ENCODE data around the gene ZBED1. TPM values are rescaled to one million over a fixed set of nuclear protein-coding genes. Genes with fewer than 3 reads are reported as not detected.

The ZBED1 gene
- total and polyA plus RNA-seq, 2 donors (not counting 3 experiments of a cell fraction or from before 2014, with no cell fraction given): 24.6 to 46.5 TPM

GRCh38 chrX:2517055-2517454 lies 16.3 kb upstream of the ZBED1 start:
- H3K4me2 ChIP-seq (ENCODE audit: insufficient read depth, low read length): no peak overlapping the region
- CTCF ChIA-PET: no interaction called here
- H3K9ac ChIP-seq (replicated peaks; ENCODE audit: extremely low read depth, insufficient read depth, low read length): no peak overlapping the region
- dilution Hi-C loops (cut with MboI; ENCODE audit: extremely low pct_ligation_motif_present, low sequenced_read_pairs): no loop called here
- H3K79me2 ChIP-seq (ENCODE audit: control insufficient read depth, insufficient read depth, low read length): no peaks in the 10 kb centered on the region
- no peak for TF ChIP-seq POLR2A (IDR thresholded peaks at IDR 0.05; ENCODE audit: low read depth, low read length)
- no peak for TF ChIP-seq CTCF (IDR thresholded peaks at IDR 0.05; ENCODE audit: extremely low read depth in 1 of 2, insufficient read depth in 1 of 2, low read depth in 1 of 2, low read length in 2 of 2)
- no peak for TF ChIP-seq MAX (IDR thresholded peaks at IDR 0.05; ENCODE audit: insufficient read depth, insufficient read length)
- no peak for TF ChIP-seq POLR2AphosphoS5 (IDR thresholded peaks at IDR 0.05; ENCODE audit: insufficient read depth, low read depth, low read length)
- no peaks in the 10 kb centered on the region for H3K4me1 ChIP-seq (ENCODE audit: control insufficient read depth, extremely low read depth, insufficient read depth, low read length)
- H3K9me1 ChIP-seq (replicated peaks; ENCODE audit: control insufficient read depth, extremely low read depth, insufficient read depth, low read length): no peaks in the 10 kb centered on the region
- BruUV-seq (replicated peaks): no TSS peak
- H3K9me3 ChIP-seq (replicated peaks; ENCODE audit: control insufficient read depth, insufficient read depth, low read length): no peaks in the 10 kb centered on the region
- intact Hi-C loops (cut with micrococcal nuclease): no loop called here
- H3K4me3 ChIP-seq (replicated peaks in 1 of 3; ENCODE audit: insufficient read depth in 1 of 3, low read depth in 1 of 3, low read length in 3 of 3): no peak overlapping the region
- H3K27ac ChIP-seq (ENCODE audit: insufficient read depth, low read depth, low read length): no peak overlapping the region
- FAIRE-seq: no peak
- H4K20me1 ChIP-seq (replicated peaks; ENCODE audit: control insufficient read depth, extremely low read depth, insufficient read depth, low read length): no peaks in the 10 kb centered on the region
- POLR2A ChIA-PET: no interaction called here
- no peaks in the 10 kb centered on the region for H3K27me3 ChIP-seq (ENCODE audit: control insufficient read depth in 2 of 2, insufficient read depth in 2 of 2, low read length in 2 of 2)
- no peak for DNase-seq (ENCODE audit: low read depth, low spot score)
- H3K36me3 ChIP-seq (ENCODE audit: control insufficient read depth in 2 of 2, extremely low read depth in 1 of 2, insufficient read depth in 2 of 2, low read length in 2 of 2): no peaks in the 10 kb centered on the region
- H2AFZ ChIP-seq (ENCODE audit: low read depth, low read length): no peak overlapping the region

GRCh38 chrX:2516623-2517022 lies 15.8 kb upstream of the ZBED1 start:
- no peak overlapping the region for H3K9ac ChIP-seq (replicated peaks; ENCODE audit: extremely low read depth, insufficient read depth, low read length)
- H3K27me3 ChIP-seq (ENCODE audit: control insufficient read depth in 2 of 2, insufficient read depth in 2 of 2, low read length in 2 of 2): no peaks in the 10 kb centered on the region
- H3K4me3 ChIP-seq (replicated peaks in 1 of 3; ENCODE audit: insufficient read depth in 1 of 3, low read depth in 1 of 3, low read length in 3 of 3): no peak overlapping the region
- H4K20me1 ChIP-seq (replicated peaks; ENCODE audit: control insufficient read depth, extremely low read depth, insufficient read depth, low read length): no peaks in the 10 kb centered on the region
- no peak overlapping the region for H3K4me2 ChIP-seq (ENCODE audit: insufficient read depth, low read length)
- H3K4me1 ChIP-seq (ENCODE audit: control insufficient read depth, extremely low read depth, insufficient read depth, low read length): no peaks in the 10 kb centered on the region
- no TSS peak for BruUV-seq (replicated peaks)
- no peaks in the 10 kb centered on the region for H3K9me1 ChIP-seq (replicated peaks; ENCODE audit: control insufficient read depth, extremely low read depth, insufficient read depth, low read length)
- no peak overlapping the region for H2AFZ ChIP-seq (ENCODE audit: low read depth, low read length)
- H3K27ac ChIP-seq (ENCODE audit: insufficient read depth, low read depth, low read length): no peak overlapping the region
- H3K9me3 ChIP-seq (replicated peaks; ENCODE audit: control insufficient read depth, insufficient read depth, low read length): no peaks in the 10 kb centered on the region
- H3K79me2 ChIP-seq (ENCODE audit: control insufficient read depth, insufficient read depth, low read length): no peaks in the 10 kb centered on the region
- FAIRE-seq: no peak
- ChIA-PET POLR2A (no interaction called here), CTCF (no interaction called here)
- intact Hi-C loops (cut with micrococcal nuclease): no loop called here
- no peaks in the 10 kb centered on the region for H3K36me3 ChIP-seq (ENCODE audit: control insufficient read depth in 2 of 2, extremely low read depth in 1 of 2, insufficient read depth in 2 of 2, low read length in 2 of 2)
- dilution Hi-C loops (cut with MboI; ENCODE audit: extremely low pct_ligation_motif_present, low sequenced_read_pairs): no loop called here
- TF ChIP-seq CTCF (IDR thresholded peaks at IDR 0.05; ENCODE audit: extremely low read depth in 1 of 2, insufficient read depth in 1 of 2, low read depth in 1 of 2, low read length in 2 of 2) (no peak), MAX (IDR thresholded peaks at IDR 0.05; ENCODE audit: insufficient read depth, insufficient read length) (no peak), POLR2AphosphoS5 (IDR thresholded peaks at IDR 0.05; ENCODE audit: insufficient read depth, low read depth, low read length) (no peak), JUN (IDR thresholded peaks at IDR 0.05; ENCODE audit: borderline replicate concordance, insufficient read depth, insufficient read length, low read depth) (no peak), EZH2 (IDR thresholded peaks at IDR 0.05; ENCODE audit: borderline replicate concordance, low read depth, low read length, severe bottlenecking) (no peak), GATA2 (IDR thresholded peaks at IDR 0.05; ENCODE audit: insufficient read depth, insufficient read length, low read depth, low read length) (no peak), POLR2A (IDR thresholded peaks at IDR 0.05; ENCODE audit: low read depth, low read length) (no peak), FOS (IDR thresholded peaks at IDR 0.05; ENCODE audit: borderline replicate concordance, insufficient read depth, low read length) (no peak), MYC (IDR thresholded peaks at IDR 0.05; ENCODE audit: low read depth, low read length) (no peak)
- DNase-seq (ENCODE audit: low read depth, low spot score): no peak

All from endothelial cell of umbilical vein (primary cell).